Islet of Langerhans (tissue), 1 donor: ENCODE data around the gene ADGRD1.

Experiments
- FAIRE-seq: peaks from one replicate; lab custom pipeline; 2011; peaks lifted over from hg19 to GRCh38; lab: Jason Lieb, UNC

ADGRD1 gene

DNA sequence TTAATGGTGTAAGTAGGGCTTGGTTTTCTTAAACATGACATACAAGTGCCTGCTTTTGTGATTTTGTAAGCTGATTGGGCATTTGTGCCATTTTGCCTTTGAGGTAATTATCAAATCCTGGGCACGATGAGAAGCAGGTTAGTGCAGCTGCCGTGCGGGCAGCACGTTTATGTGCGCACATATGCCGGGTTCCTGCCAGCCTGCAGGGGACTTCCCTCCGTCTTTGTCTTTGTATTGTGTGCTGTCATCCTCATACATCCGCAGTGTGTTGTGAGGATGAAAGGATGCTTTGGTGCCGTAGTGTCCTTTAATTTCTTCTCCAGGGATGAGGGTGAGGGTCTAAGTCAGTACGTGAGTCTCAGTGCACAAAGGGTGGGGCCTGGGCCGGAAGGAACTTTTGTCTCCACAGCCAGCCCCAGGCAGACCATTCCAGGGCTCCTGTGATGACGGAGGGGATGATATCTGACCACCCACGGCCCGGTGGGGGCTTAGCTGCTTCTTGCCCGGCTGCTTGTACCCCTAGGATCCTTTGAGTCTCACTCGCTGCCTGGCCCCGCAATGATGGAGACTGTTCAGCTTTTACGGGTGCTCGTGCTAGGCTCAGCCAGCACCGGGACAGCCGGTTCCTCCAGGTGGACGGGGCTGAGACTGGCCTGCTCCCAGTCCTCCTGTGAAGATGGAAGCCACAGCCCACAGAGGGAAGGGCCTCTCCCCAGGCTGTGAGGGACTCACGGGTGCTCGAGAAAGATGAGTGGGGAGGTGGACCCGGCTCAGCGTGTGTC, 54.6 kb downstream of the ADGRD1 start:
- FAIRE-seq: no peak

DNA sequence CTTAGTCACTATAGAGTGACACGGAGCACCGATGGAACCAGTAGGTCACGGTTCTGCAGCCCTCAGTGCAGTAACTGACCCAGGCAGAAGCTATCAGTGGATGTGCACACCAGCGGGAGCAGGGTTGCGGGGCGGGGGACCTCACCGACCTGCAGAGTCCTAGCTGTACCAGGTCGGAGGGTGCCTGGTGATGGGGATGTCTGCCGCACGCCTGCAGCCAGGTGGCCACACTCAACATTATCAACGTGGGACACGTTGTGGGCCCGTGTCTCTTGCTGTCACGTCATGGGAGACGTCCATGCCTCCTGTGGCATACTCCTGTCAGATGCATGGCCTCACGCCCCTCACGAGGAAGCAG, 55.2 kb downstream of the ADGRD1 start:
- no peak for FAIRE-seq

- no peak for FAIRE-seq
These were observed 56.1 kb downstream of the ADGRD1 start for GRCh38 chr12:131009595-131010395.

DNA sequence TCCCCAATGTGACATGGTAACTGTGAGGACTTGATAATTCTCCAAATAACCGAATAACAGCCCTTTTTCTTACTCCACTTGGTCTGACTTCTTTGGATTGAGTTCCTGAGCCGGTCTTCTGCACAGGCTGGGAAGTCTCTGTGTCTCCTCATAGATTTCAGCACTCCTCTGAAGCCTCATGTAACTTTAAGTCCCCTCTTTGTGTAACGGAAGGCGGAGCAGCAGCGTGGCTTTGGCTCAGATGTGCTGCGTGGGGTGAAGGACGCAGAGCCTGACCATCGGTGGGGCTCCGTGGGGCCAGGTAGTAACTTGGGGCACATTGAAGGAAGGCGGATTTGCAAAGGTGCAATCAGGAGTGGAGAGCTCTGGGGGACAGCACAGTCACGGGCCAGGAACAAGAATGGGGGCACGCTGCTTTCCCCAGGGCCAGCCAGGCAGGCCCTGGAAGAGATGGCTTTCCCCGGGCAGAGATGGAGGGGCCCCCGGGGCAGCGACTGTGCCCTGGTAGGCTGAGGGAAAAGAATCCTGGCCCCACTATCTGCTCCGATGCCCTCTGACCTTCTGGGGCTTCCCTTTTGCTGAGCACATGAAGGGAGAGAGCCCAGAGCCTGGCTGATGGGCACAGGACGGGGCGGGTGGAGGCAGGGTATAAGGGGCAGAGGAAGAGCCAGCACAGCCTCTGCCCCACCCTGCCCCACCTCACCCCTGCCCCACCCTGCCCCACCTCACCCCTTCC, 56.9 kb downstream of the ADGRD1 start:
- no peak for FAIRE-seq

DNA sequence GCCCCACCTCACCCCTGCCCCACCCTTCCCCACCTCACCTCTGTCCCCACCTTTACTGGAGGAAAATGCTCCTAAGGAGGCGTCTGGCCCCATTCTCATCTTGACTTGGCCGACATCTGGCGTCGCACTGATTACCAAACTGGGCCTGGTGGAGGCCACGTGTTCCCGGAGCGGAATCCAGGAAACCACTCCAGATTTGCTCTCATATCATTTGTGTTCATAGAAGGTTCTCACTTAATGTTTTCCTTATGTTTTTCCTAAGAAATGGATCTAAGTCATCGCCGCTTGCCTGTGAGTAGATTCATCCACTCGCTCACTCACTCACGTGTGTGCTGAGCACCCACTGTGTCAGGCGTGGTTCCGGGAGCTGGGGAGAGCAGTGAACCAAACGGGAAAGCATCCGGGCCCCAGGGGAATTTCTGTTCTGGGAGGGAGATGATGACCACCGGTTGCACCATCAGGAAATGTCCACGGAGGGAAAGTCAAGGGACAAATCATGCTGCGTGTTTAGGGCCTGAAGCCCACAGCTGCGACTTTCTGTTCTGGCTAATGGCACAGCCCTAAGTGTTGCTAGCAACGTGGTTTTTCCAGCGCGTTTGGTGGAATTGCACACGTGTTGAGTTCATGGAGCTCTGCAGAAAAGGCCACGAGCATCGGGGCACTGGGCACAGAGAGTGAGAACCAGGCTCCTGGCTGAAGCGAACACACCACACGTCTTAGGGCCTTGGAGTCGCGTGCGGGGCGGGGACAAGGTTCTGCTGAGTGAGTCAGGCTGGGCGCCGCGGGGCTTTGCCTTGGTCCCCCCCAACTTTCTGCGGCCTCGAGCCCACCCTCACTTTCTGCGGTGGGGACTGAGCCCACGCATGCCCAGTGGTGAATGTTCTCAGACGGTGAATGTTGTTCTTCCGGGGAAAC, 57.7 kb downstream of the ADGRD1 start:
- FAIRE-seq: no peak

- FAIRE-seq: no peak
These were observed 58.8 kb downstream of the ADGRD1 start for GRCh38 chr12:131012279-131013069.

DNA sequence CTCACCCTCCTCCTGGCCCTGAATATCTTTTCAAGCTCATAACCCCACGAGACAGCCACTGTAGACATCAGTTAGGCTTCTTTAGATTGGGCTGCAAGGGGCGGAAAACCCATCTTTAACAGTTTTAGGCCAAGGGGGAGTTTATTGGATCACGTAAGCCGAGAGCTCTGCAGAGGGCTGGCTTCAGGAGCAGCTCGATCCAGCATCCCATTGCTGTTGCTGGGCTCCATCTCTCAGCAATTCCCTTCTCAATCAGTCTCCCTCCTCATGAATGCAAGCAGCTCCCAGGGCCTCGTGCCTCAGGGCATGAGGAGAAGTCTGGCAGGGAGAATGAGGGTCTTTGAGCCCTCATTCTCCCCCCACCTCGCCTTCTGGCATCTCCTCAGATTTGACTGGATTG, 59.4 kb downstream of the ADGRD1 start:
- no peak for FAIRE-seq

- no peak for FAIRE-seq
These were observed 60.6 kb downstream of the ADGRD1 start for GRCh38 chr12:131014343-131014742.

DNA sequence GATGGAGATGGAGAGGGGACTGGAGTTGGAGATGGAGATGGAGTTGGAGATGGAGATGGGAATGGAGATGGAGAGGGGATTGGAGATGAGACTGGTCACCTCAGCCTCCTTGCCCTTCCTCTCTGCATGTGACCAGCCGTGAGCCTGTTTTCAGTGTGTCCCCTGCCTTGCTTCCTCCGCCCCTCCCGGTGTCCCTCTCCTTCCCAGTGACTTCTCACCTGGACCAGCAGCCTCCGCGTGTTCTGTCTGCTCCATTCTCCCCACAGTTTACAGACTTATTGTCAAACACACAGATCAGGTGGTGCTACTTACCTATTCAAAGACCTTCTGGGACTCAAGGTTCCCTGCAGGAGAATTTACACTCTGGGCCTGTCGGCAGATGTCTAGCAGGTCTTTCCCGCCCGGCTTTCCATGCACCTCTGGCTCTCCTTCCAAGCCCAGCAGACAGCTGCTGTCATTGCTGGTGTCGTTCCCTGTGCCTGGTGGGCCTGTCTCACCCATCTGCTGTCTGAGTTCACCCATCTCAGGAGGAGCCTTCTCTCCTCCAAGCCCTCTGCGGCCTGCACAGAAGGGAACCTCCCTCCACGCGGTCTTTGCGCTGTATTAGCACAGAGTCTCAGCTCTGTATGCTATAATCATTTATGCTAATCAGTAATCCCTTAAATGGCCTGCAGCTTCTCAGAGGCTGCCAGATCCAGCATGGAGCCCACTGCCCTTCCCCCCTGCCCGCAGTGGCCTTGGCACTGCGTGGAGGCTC, 62.1 kb downstream of the ADGRD1 start:
- FAIRE-seq: no peak

GRCh38 chr12:131017477-131017991, 63.8 kb downstream of the ADGRD1 start:
- FAIRE-seq: no peak

DNA sequence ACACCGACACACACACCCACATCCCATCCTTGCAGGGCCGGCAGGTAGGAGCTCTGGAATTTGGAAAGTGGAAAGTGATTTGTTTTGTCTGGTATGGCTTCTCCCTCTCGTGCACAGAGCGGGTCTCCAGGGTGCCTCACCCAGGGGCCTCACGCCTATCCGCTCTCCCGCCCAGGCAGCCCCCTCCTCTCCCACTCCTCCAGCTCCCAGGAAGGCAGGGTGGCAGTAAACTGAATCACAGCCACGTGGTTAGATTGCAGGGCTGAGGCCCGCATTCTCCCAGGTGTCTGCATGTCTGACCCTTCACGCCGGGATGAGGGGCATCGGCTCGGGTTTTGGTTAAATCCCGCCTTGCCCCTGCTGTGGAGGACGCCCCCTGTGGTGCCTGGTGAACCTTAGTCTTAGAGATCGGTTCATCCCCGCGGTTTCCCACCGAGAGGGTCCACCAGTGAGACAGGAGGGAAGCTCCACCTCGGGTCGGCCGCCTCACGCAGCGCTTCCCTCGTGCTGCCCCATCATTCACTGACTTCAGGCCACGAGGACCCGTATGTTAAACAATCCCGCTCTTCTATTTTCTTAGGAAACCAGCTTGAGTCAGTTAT, 64.4 kb downstream of the ADGRD1 start:
- FAIRE-seq: no peak

GRCh38 chr12:131018808-131019397, 65.2 kb downstream of the ADGRD1 start:
- no peak for FAIRE-seq

- FAIRE-seq: no peak
These were observed 66.8 kb downstream of the ADGRD1 start for GRCh38 chr12:131020326-131021153.

DNA sequence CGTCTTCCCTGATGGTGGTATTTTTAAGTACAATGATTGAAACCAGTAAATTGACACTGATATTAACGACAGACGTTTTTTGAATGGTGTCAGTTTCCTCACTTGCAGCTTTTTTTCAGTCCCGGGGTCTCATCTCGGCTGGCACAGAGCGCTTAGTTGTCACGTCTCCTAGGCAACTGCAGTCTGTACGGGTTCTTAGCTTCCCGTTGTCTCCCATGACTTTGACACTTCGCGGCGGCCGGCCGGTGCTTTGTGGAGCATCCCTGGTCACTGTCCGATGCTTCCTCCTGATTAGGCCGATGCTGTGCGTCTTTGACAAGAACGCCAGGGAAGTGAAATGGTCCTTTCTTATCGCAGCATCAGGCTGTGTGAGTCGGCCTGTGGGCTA, 67.4 kb downstream of the ADGRD1 start:
- FAIRE-seq: no peak

DNA sequence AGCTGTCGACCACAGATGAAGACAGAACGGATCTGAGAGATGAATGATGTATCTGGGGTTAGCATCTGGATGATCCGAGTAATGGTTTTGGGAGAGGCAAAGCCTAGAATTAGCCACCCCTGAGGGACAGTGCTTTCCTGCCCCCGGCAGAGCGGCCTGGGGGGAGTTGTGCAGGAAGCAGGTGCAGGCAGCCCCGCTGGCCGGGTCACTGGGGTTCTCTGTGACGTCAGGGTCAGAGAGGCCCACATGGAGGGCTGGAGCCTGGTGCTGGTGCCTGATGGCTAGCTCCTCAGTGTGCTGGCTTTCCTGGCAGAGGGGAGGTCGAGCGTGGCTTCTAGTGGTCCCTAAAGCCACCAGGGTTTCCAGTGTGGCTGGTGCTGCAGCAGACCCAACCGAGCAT, 70.3 kb downstream of the ADGRD1 start:
- no peak for FAIRE-seq

DNA sequence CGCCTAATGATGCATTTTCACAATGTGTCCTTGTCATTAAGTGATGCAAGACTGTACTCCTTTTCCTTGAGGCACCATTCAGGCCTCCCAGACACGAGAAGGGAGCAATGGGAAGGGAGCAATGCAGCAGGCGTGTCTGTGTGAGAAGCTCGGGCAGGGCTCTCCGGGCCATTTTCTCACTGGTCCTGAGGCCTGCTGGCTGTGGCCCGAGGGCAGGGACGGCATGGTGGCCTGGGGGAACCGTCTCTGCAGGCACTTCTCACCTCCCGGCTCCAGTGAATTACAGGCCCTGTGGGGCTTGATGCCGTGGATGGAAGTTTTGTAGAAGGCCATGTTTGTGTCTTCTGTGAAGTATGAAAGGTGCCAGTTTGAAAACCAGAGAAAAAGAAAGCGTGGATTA, 71.0 kb downstream of the ADGRD1 start:
- no peak for FAIRE-seq

DNA sequence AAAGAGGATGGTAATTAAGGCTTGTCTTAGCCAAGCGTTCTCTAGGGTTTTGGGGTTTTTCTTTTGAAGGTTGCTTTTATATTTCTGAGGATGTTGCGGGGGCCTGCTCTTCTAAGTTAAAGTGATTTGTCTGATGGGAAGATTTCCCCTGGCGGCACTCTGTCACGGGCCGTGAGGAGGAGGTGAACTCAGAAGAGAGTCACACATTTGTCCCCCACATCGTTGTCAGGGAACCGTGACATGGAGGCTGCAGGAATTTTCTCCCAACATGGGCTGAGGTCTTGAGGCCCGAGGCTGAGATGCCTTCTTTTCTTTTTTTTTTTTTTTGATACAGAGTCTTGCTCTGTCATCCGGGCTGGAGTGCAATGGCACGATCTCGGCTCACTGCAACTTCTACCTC, 71.5 kb downstream of the ADGRD1 start:
- FAIRE-seq: no peak

- no peak for FAIRE-seq
These were observed 72.4 kb downstream of the ADGRD1 start for GRCh38 chr12:131025939-131026702.
